Measurements from ENCODE around the gene WDTC1.

DNA sequence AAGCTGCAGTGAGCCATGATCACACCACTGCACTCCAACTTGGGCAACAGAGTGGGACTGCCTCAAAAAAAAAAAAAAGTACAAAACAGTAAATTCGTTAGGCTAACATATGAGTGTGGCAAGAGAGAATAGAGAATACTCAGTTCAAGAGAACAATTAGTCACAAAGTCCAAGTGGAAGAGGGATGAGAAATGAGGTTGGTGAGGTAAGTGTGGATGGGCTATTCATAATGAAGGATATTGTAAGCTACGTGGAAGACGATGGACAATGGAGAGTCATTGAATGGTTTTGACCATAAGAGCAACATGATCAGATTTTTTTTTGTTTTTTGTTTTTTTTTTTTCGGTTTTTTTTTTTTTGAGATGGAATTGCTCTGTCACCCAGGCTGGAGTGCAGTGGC, 34.8 kb downstream of the WDTC1 start:
- TF ChIP-seq, protein P1, sequence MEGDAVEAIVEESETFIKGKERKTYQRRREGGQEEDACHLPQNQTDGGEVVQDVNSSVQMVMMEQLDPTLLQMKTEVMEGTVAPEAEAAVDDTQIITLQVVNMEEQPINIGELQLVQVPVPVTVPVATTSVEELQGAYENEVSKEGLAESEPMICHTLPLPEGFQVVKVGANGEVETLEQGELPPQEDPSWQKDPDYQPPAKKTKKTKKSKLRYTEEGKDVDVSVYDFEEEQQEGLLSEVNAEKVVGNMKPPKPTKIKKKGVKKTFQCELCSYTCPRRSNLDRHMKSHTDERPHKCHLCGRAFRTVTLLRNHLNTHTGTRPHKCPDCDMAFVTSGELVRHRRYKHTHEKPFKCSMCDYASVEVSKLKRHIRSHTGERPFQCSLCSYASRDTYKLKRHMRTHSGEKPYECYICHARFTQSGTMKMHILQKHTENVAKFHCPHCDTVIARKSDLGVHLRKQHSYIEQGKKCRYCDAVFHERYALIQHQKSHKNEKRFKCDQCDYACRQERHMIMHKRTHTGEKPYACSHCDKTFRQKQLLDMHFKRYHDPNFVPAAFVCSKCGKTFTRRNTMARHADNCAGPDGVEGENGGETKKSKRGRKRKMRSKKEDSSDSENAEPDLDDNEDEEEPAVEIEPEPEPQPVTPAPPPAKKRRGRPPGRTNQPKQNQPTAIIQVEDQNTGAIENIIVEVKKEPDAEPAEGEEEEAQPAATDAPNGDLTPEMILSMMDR (optimal IDR thresholded peaks at IDR 0.05 in 1 of 3, IDR thresholded peaks at IDR 0.05 in 1 of 3, conservative IDR thresholded peaks at IDR 0.05 in 1 of 3; ENCODE audit: extremely low read depth in 1 of 3, insufficient read depth in 2 of 3, low read length in 3 of 3) = no peak
- no peak for TF ChIP-seq EZH2 (IDR thresholded peaks at IDR 0.05; ENCODE audit: low read length)
